Breast epithelium (tissue), 3 donors: Measurements from ENCODE around the gene SMG7.

ENCODE experiments used
- POLR2A ChIP-seq: fragments of 450-650 bp; IDR thresholded peaks from one replicate; pipeline ENCODE4 v1.6.1; 2016; ENCODE audit warnings: antibody characterized with exemption, mild to moderate bottlenecking, moderate library complexity
- TF ChIP-seq, protein P1 (sequence below), 3 donors: fragments of 450-650 bp; IDR thresholded peaks; one replicate each; pipeline ENCODE4 v1.5.1; 2016 to 2017; ENCODE audit warnings: antibody characterized with exemption in 3 of 3, mild to moderate bottlenecking in 3 of 3, moderate library complexity in 3 of 3

DNA sequence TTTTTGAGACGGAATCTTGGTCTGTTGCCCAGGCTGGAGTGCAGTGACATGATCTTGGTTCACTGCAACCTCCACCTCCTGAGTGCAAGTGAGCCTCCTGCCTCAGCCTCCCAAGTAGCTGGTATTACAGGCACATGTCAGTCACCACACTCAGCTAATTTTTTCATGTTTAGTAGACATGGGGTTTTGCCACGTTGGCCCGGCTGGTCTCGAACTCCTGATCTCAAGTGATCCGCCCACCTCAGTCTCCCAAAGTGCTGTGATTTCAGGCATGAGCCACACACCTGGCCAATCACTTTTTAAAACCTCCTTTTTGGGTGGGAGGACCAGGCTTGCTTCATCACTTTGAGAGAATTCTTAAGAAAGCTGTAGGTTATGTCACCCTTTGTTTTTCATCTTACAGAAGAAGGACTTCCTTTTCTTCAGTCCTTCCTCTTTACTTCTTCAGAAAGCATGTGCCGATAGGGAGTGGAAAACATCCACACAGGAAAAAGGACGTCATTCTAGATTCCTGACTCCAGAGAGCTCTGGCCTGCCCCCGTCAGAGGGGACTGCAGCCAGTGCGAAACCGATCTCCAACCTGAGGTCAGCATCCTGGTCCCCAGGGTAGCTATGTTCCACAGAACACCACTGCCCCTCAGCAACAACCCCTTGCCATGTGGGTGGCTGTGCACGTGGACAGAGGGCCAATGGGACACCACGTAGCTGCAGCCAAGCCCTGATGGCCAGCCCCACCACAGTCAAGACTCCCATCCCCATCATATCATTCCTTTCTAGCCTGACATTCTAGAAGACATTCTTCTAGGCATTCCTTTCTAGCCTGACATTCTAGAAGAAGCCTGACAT lies 96.1 kb downstream of the SMG7 start:
- TF ChIP-seq, protein P1, sequence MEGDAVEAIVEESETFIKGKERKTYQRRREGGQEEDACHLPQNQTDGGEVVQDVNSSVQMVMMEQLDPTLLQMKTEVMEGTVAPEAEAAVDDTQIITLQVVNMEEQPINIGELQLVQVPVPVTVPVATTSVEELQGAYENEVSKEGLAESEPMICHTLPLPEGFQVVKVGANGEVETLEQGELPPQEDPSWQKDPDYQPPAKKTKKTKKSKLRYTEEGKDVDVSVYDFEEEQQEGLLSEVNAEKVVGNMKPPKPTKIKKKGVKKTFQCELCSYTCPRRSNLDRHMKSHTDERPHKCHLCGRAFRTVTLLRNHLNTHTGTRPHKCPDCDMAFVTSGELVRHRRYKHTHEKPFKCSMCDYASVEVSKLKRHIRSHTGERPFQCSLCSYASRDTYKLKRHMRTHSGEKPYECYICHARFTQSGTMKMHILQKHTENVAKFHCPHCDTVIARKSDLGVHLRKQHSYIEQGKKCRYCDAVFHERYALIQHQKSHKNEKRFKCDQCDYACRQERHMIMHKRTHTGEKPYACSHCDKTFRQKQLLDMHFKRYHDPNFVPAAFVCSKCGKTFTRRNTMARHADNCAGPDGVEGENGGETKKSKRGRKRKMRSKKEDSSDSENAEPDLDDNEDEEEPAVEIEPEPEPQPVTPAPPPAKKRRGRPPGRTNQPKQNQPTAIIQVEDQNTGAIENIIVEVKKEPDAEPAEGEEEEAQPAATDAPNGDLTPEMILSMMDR (IDR thresholded peaks at IDR 0.05): no peak
- no peak for TF ChIP-seq POLR2A
